K562 (cell line): ENCODE data around the gene CSNK1G1. TPM values are rescaled to one million over a fixed set of nuclear protein-coding genes. Genes with fewer than 3 reads are reported as not detected.

Source experiments
- ADNP ChIP-seq: fragments of 200-800 bp; sonication (Bioruptor generic); IDR thresholded peaks from 2 replicates; pipeline ENCODE4 v1.6.1; 2016; ENCODE audit warnings: missing genetic modification characterization, missing compliant biosample characterization
- ARID1B ChIP-seq: fragments of 450-650 bp; IDR thresholded peaks from 2 replicates; pipeline ENCODE4 v1.6.1; 2016; ENCODE audit warnings: antibody characterized with exemption, mild to moderate bottlenecking, inconsistent platforms
- ATF1 ChIP-seq, 2 experiments: fragments of 450-650 bp in 1 of 2; IDR thresholded peaks; 2 replicates each; pipeline ENCODE4 v1.6.1; 2016; ENCODE audit warnings: missing compliant biosample characterization in 1 of 2, missing genetic modification characterization in 1 of 2
- CREBBP ChIP-seq: IDR thresholded peaks from one replicate; pipeline ENCODE4 v1.6.1; 2012; ENCODE audit warnings: low read depth, mild to moderate bottlenecking, control low read depth, inconsistent platforms, low read length
- CXXC5 ChIP-seq: fragments of 250-450 bp; sonication (Bioruptor Pico); IDR thresholded peaks from 2 replicates; pipeline ENCODE4 v1.8.0; 2022; ENCODE audit warnings: inconsistent platforms, mild to moderate bottlenecking, moderate library complexity
- EZH2 ChIP-seq: IDR thresholded peaks from 2 replicates; pipeline ENCODE4 v1.6.1; 2012; ENCODE audit warnings: low read depth, mild to moderate bottlenecking, inconsistent platforms, low read length, borderline replicate concordance
- HDAC3 ChIP-seq: fragments of 450-650 bp; IDR thresholded peaks from 2 replicates; pipeline ENCODE4 v1.6.1; 2018; ENCODE audit warnings: borderline replicate concordance, mild to moderate bottlenecking, moderate library complexity; ENCODE audit not compliant: partially characterized antibody
- KDM2B ChIP-seq: fragments of 250-450 bp; sonication (Bioruptor Pico); IDR thresholded peaks from 2 replicates; pipeline ENCODE4 v1.8.0; 2021; ENCODE audit warnings: mild to moderate bottlenecking, moderate library complexity
- KLF6 ChIP-seq: fragments of 250-450 bp; sonication (Bioruptor Pico); IDR thresholded peaks from 2 replicates; pipeline ENCODE4 v1.4.0; 2020; ENCODE audit warnings: mild to moderate bottlenecking, moderate library complexity, borderline replicate concordance
- L3MBTL2 ChIP-seq: fragments of 450-650 bp; IDR thresholded peaks from 2 replicates; pipeline ENCODE4 v1.6.1; 2016; ENCODE audit warnings: mild to moderate bottlenecking, moderate library complexity
- MAFG ChIP-seq: fragments of 450-650 bp; conservative IDR thresholded peaks from 2 replicates; pipeline ENCODE4 v1.6.1; 2016; ENCODE audit warnings: missing genetic modification characterization, missing compliant biosample characterization
- NR2C1 ChIP-seq, 2 experiments: fragments of 450-650 bp; IDR thresholded peaks; 2 replicates each; pipeline ENCODE4 v1.6.1; 2017; ENCODE audit warnings: mild to moderate bottlenecking in 2 of 2, antibody characterized with exemption in 1 of 2, inconsistent platforms in 1 of 2, missing compliant biosample characterization in 1 of 2, missing genetic modification characterization in 1 of 2
- SRF ChIP-seq, 2 experiments: fragments of 250-450, 450-650 bp in 1 of 2; sonication (Bioruptor Pico) in 1 of 2; sonication (generic) in 1 of 2; formaldehyde crosslinking; IDR thresholded peaks; 2 replicates each; pipeline versions ENCODE4 v1.5.0 to v1.5.1; 2020 to 2022; ENCODE audit warnings: mild to moderate bottlenecking in 1 of 2, missing genetic modification reagents in 1 of 2
- TCF3 ChIP-seq: sonication (generic); formaldehyde crosslinking; IDR thresholded peaks from 2 replicates; pipeline ENCODE4 v1.4.0; 2020; ENCODE audit warnings: mild to moderate bottlenecking, missing genetic modification reagents
- TOE1 ChIP-seq, 2 experiments: fragments of 450-650 bp in 1 of 2; sonication (generic) in 1 of 2; formaldehyde crosslinking in 1 of 2; IDR thresholded peaks; 2 replicates each; pipeline versions ENCODE4 v1.7.1 to v1.8.0; 2016 to 2022; ENCODE audit warnings: borderline replicate concordance in 2 of 2, mild to moderate bottlenecking in 2 of 2, antibody characterized with exemption in 1 of 2, inconsistent platforms in 1 of 2, low read depth in 1 of 2, missing genetic modification reagents in 1 of 2, moderate library complexity in 1 of 2
- U2AF1 ChIP-seq: fragments of 200-400 bp; formaldehyde crosslinking; optimal IDR thresholded peaks from 2 replicates; pipeline ENCODE3; 2017; ENCODE audit warnings: mild to moderate bottlenecking, low read depth, low read length, moderate library complexity
- ZKSCAN8 ChIP-seq: fragments of 200-800 bp; sonication (Bioruptor generic); IDR thresholded peaks from 2 replicates; pipeline ENCODE4 v1.6.1; 2016; ENCODE audit warnings: missing genetic modification characterization, missing compliant biosample characterization
- ZNF175 ChIP-seq: fragments of 200-800 bp; sonication (Bioruptor generic); IDR thresholded peaks from 2 replicates; pipeline ENCODE4 v1.6.1; 2016; ENCODE audit warnings: low read depth, mild to moderate bottlenecking, missing genetic modification characterization, missing compliant biosample characterization
- ZNF324 ChIP-seq: fragments of 250-450 bp; sonication (Bioruptor Pico); IDR thresholded peaks from 2 replicates; pipeline ENCODE4 v1.4.0; 2020; ENCODE audit warnings: mild to moderate bottlenecking
- ZNF507 ChIP-seq: conservative IDR thresholded peaks from 2 replicates; pipeline ENCODE4 v1.6.1; 2017; ENCODE audit warnings: missing genetic modification characterization, missing compliant biosample characterization
- ZNF696 ChIP-seq: fragments of 250-450 bp; sonication (Bioruptor Pico); conservative IDR thresholded peaks from 2 replicates; pipeline ENCODE4 v1.4.0; 2020; ENCODE audit warnings: mild to moderate bottlenecking, moderate library complexity
- polyA plus RNA-seq, 8 experiments: library from polyadenylated mRNA; depleted of rRNA in 4 of 8; stranded (reverse) in 5 of 8; unstranded in 3 of 8; fragments of >200 nt; fragmentation: Nextera tagmentation in 2 of 8; fragmentation: Illumina TruSeq in 1 of 8; extraction: Ambion mirVana in 2 of 8; extraction: Trizol in 1 of 8; gene quantifications; 2 replicates each; pipeline versions ENCODE4 v1.2.1 to v1.2.3, GENCODE V29; 2011 to 2014; ENCODE audit warnings: inconsistent platforms in 1 of 8, missing spikeins in 1 of 8
- total RNA-seq, 7 experiments: library from RNA; depleted of rRNA in 6 of 7; stranded (reverse); fragments of >200 nt in 6 of 7; fragmentation: Illumina TruSeq in 2 of 7; extraction: Trizol in 2 of 7; gene quantifications; 2 replicates each; pipeline versions ENCODE4 v1.2.1 to v1.2.3, GENCODE V29; 2011 to 2021; ENCODE audit warnings: low replicate concordance in 1 of 7
- TF ChIP-seq, protein P1 (sequence below): IDR thresholded peaks from 2 replicates; pipeline ENCODE4 v1.6.1; 2014; ENCODE audit warnings: antibody characterized with exemption
- TF ChIP-seq, protein P2 (sequence below): fragments of 250-450 bp; sonication (Bioruptor Pico); IDR thresholded peaks from 2 replicates; pipeline ENCODE4 v1.9.0; 2021; ENCODE audit warnings: mild to moderate bottlenecking
- TF ChIP-seq, protein P3 (sequence below): fragments of 450-650 bp; formaldehyde crosslinking; IDR thresholded peaks from 2 replicates; pipeline ENCODE4 v1.4.0; 2022; ENCODE audit warnings: missing genetic modification characterization

The CSNK1G1 gene
- total and polyA plus RNA-seq, 9 of the 15 experiments (the other 6 are each of a cell fraction or from before 2014, with no cell fraction given) = 4.5 to 18.5 (median 9.5) TPM

DNA sequence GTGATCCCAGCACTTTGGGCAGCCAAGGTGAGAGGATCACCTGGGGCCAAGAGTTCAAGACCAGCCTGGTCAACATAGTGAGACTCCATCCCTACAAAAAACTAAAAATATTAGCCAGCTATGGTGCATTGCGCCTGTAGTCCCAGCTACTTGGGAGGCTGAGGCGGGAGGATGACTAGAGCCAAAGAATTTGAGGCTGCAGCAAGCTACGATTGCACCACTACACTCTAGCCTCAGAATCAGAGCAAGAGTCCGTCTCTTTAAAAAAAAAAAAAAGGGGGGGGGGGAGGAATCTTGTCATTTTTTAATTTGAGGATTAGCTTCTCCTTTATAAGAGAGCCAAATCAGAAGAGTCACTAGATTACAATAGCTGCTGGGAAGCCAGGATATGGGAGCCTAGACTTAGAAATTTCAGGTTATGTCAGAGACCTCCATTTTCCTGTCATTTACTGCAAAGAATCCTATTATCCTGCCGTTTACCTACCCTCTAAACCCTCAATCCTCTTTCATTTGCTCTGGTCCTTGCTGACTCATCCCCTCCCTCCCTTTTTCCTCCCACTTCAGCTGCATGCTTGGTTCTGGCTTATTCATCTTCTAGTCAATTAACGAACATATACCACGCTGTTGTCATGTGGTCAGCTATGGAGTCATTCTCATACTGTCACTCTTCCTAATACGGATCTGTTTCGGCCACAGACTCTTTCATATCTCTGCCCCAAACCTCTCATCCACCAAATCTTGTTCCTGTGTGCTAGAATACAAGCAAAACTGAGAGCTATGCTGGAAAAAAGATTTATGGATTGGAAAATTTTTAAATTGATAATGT lies 109.4 kb downstream of the CSNK1G1 start (continued):
- TF ChIP-seq, protein P1, sequence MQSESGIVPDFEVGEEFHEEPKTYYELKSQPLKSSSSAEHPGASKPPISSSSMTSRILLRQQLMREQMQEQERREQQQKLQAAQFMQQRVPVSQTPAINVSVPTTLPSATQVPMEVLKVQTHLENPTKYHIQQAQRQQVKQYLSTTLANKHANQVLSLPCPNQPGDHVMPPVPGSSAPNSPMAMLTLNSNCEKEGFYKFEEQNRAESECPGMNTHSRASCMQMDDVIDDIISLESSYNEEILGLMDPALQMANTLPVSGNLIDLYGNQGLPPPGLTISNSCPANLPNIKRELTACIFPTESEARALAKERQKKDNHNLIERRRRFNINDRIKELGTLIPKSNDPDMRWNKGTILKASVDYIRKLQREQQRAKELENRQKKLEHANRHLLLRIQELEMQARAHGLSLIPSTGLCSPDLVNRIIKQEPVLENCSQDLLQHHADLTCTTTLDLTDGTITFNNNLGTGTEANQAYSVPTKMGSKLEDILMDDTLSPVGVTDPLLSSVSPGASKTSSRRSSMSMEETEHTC = peak; percentile 78; the same call in 1 of the 2 replicates
- TF ChIP-seq, protein P2, sequence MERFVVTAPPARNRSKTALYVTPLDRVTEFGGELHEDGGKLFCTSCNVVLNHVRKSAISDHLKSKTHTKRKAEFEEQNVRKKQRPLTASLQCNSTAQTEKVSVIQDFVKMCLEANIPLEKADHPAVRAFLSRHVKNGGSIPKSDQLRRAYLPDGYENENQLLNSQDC = no peak
- TF ChIP-seq ATF1 (CRISPR knock-in tag; IDR thresholded peaks at IDR 0.05) (no peak), ATF1 (tag; IDR thresholded peaks at IDR 0.05) (peak; percentile 65), EZH2 (no peak), ADNP (tag) (peak; percentile 20; the same call in 1 of the 2 replicates), SRF (CRISPR knock-in tag; IDR thresholded peaks at IDR 0.05) (peak in 1 of 2 experiments; percentile 93; a peak in 2 of 4 replicates), ZKSCAN8 (peak; percentile 52; the same call in 1 of the 2 replicates), TOE1 (IDR thresholded peaks at IDR 0.05; ENCODE audit: borderline replicate concordance) (peak; percentile 87), TOE1 (CRISPR knock-in tag; IDR thresholded peaks at IDR 0.05; ENCODE audit: borderline replicate concordance, low read depth) (no peak), ZNF696 (CRISPR knock-in tag) (no peak), MAFG (tag) (peak; percentile 98), NR2C1 (IDR thresholded peaks at IDR 0.05) (no peak), NR2C1 (tag; IDR thresholded peaks at IDR 0.05) (peak; percentile 35; the same call in 1 of the 2 replicates), CXXC5 (CRISPR knock-in tag) (peak; percentile 79), ZNF507 (tag) (no peak), KDM2B (CRISPR knock-in tag) (no peak), CREBBP (no peak), ZNF324 (no peak), TCF3 (CRISPR knock-in tag) (no peak), U2AF1 (no peak), L3MBTL2 (peak; percentile 96), KLF6 (CRISPR knock-in tag) (no peak), ARID1B (peak; percentile 86), HDAC3 (peak; percentile 43), ZNF175 (peak; percentile 81; the same call in 1 of the 2 replicates)
- TF ChIP-seq, protein P3, sequence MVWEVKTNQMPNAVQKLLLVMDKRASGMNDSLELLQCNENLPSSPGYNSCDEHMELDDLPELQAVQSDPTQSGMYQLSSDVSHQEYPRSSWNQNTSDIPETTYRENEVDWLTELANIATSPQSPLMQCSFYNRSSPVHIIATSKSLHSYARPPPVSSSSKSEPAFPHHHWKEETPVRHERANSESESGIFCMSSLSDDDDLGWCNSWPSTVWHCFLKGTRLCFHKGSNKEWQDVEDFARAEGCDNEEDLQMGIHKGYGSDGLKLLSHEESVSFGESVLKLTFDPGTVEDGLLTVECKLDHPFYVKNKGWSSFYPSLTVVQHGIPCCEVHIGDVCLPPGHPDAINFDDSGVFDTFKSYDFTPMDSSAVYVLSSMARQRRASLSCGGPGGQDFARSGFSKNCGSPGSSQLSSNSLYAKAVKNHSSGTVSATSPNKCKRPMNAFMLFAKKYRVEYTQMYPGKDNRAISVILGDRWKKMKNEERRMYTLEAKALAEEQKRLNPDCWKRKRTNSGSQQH (CRISPR knock-in tag) = peak; percentile 64; the same call in 1 of the 2 replicates
